GM23248 (cell line): Measurements from ENCODE around the gene SCAF4.

Experiments used
- EZH2 ChIP-seq: fragments of 200-600 bp; sonication (generic); IDR thresholded peaks from 2 replicates; pipeline ENCODE4 v1.6.1; 2018; ENCODE audit warnings: antibody characterized with exemption, mild to moderate bottlenecking; ENCODE audit not compliant: insufficient read depth, poor library complexity, severe bottlenecking
- EZH2phosphoT487 ChIP-seq: fragments of 200-600 bp; sonication (generic); IDR thresholded peaks from 2 replicates; pipeline ENCODE4 v1.6.1; 2018; ENCODE audit warnings: antibody characterized with exemption, moderate library complexity, mild to moderate bottlenecking, low read depth; ENCODE audit not compliant: insufficient read depth

- TF ChIP-seq EZH2 (no peak), EZH2phosphoT487 (no peak)
Measured at GRCh38 chr21:31714741-31715365, 17.1 kb downstream of the SCAF4 start.
